Suppressor macrophage (primary cell): ENCODE data around the gene TBC1D1.

ENCODE experiments used
- DNase-seq, 4 experiments: peaks; one replicate each; pipeline ENCODE4 v3.0.0-alpha.2; 2020 to 2022

TBC1D1 gene

DNA sequence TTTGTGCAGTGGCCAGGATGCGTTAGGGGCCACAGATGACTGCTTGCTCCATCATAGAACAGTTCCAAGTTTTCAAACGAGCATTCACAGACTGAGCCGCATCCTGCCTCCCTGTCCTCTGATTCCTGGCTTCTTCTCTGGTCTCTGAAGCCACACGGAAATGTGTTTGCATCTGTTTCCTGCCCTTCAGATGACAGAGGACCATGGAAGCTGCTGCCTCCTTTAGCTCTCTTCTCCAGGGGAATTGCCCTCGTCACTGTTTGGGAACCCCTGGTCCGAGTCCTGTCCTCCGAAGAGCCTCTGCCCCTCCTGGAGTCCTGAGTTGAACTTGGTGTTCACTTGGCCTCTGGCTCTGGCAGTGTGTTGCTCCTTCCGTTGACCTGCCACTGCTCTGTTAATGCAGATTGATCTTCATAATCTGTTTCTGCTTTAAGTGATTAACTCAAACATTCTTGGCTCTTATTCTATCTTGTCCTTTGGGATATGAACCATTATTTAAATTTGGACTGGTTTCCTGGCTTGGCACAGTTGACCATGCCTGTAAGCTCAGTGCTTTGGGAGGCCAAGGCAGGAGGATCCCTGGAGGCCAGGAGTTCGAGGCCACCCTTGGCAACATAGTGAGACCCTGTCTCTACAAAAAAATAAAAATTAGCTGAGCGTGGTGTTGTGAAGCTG, 165.3 kb downstream of the TBC1D1 start:
- no peak for DNase-seq

DNA sequence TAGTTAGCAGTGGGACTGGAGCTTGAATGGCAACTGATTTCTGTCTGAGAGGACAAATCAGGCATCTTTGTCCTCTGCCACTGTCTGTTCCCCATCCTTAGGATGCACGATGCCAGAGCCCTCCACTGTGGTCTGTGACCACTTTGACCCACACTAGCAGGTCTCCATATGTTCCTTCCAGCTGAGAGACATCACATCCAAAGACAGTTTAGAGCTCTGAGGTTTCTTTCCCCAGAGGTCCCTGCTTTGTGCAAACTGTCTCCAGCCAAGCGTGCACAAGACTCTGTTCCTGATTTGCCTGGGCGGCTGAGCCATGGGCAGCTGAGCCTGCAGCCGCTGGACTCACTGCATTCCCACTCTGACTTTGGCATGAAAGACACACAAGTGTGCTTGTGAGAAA, 167.3 kb downstream of the TBC1D1 start:
- DNase-seq = no peak

DNA sequence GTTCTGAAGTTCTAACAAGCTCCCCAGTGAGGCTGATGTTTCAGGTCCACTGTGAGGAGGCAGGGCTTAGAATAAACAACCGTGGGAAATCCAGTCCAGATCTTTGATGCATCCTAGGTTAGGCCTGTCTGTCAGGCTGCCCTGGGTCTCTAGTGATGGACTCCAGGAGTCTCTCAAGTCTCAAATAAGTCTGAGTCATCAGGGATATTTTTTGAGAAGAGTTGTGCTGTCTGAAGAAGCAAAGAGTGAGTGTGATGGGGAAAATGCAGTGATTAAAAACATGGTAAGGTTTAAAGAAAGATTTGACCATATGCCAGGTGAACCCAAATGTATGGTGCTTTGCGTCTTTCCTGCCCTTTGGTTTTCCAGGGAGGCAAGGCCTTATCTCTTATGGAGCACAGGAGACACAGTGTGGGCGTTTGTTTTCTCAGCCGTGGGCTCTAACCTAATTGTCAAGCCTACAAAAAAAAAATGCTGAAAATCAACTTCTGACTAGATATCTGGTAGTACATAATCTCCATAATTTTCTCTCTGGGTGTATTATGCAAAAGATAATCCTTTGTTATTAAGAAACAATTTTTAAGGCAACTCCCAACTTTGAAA, 170.0 kb downstream of the TBC1D1 start:
- DNase-seq = no peak

DNA sequence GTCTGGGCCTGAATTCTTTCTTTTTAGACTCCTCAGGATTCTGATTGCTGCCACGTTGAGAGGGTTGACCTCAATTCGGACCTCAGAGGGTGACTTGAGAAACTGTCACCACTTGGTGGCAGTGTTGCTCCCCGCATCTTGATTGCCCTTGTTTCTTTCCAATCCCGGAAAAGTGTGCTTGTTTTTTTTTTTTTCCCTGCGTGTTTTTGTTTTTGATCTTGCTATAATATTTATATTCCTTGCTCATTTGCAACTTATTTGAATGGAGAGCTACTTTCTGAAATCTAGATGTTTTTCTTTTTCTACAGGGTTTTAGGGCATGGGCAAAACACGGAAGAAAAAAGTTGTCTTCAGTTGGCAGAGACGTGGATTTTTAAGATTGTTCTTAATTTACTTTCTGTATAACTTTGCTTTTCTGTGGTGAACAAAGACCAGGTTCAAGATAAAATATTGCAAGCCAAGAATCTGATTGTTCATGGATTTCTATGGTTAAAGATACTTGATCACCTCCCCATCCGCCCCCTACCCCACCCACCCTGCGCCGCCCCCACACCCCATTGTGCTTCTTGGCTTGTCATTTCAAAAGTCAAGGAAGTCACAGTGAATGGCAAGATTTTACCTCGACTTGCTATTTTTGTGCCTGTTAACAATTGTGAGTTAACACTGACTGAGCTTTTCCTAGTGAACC, 171.3 kb downstream of the TBC1D1 start:
- peak; percentile 83 to 92 (median 88) for DNase-seq

DNA sequence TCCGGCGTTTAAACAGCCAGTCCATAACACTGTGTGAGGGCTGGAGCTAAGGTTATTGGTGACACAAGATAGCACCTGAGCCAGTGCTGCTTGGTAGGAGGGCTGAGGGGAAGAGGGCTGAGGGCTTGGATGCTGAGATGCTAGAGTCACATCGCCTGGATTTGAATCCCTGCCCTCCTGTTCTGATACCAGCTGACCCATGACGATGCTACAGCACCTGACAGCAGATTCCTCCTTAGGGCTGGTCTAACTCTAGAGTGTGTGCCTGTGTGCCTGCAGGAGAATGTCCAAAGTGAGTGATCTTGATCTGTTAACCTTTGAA, 171.9 kb downstream of the TBC1D1 start:
- DNase-seq = no peak

DNA sequence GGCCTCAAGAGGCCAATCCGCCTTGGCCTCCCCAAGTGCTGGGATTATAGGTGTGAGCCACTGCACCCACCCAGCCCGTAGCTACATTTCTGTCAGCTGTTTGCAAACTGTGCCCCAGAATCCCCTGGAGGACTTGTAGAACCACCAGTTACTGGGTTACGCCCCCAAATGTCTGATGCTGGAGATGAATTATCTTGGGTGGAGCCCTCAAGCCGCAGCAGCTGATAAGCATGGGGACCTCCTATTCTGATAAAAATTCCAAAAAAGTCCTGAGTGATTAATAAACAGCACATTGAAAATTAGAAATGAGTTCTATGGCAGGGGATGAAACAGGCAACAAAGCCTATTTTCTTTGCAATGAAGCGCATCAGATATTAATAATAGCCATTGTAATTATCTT, 174.3 kb downstream of the TBC1D1 start:
- DNase-seq = no peak

DNA sequence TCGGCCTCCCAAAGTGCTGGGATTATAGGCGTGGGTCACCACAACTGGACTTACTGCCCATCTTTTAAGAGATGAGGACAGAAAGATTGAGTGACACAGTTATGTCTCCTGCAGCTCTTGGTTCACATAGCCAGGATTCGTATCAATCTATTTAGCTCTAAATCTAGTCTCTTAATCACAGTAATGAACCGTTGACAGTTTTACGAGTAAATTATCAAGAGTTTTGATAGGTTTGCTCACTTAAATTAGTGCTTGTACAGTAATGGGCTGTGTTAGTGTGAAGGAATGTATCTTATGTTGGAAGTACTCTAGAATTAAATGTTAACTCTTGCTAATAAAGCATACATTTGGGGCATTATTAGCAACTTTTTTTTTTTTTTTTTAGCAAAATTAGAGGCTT, 175.0 kb downstream of the TBC1D1 start:
- DNase-seq = no peak

DNA sequence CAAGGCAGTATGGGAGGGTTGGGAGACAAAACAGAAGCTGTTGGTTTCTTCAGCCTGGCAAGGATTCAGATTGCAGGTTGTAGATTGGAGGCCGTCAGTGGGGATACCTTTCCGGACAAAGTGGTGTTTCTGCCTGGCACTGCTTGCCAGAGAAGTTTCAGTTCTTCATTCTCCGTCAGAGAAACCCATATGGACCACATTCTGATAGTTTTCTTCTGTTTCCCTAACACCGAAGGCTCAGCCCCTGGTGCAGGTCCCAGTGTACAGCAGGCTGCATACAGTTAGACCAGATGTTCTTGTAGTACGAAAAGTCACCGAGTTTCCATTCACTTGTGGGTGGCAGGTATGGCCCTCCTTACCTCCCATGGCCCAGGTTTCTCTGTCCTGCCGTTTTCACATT, 176.6 kb downstream of the TBC1D1 start:
- DNase-seq = peak in 2 of 4 experiments; percentile 18 to 28

DNA sequence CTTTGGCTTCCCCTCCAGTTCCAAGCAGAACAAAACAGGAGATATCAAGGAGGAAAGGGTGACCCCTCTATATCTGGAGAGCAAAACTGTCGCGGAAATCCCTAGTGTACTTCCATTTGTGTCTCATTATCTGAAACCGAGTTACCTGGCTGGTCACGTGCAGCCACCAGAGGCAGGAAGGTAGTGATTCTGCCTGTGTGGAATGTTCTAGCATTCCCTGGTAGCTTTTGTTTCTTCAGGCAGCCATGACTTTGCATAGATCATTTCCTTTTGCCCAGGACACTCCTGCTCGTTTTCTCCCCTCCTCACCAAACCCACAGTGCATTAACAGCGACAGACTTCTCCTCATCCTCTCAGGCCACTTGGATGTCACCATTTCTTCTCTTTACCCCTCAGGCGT, 177.2 kb downstream of the TBC1D1 start:
- DNase-seq = no peak

DNA sequence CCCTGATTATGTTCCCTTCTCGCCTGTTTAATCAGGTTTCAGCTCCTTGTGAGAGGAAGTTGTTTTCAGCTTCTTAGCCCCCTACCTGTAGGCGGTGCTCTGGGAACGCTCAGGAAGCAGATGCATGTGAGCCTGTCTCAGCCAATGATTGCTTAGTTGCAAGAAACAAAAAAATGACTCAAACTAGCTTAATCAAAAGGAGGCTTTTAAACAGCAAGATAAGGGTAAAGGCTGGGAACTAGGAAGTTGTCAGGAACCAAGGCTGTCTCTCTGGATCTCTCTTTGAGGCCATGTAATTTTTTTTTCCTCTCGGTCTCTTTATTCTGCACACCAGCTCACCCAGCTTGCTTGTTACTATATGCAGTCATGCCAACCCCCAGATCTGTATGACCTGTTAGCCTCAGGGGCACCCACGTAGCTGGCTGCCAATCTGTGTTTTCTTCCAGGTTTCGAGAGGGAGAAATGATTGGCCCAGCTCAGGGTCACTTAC, 178.4 kb downstream of the TBC1D1 start:
- DNase-seq = peak; percentile 59 to 83 (median 79)

DNA sequence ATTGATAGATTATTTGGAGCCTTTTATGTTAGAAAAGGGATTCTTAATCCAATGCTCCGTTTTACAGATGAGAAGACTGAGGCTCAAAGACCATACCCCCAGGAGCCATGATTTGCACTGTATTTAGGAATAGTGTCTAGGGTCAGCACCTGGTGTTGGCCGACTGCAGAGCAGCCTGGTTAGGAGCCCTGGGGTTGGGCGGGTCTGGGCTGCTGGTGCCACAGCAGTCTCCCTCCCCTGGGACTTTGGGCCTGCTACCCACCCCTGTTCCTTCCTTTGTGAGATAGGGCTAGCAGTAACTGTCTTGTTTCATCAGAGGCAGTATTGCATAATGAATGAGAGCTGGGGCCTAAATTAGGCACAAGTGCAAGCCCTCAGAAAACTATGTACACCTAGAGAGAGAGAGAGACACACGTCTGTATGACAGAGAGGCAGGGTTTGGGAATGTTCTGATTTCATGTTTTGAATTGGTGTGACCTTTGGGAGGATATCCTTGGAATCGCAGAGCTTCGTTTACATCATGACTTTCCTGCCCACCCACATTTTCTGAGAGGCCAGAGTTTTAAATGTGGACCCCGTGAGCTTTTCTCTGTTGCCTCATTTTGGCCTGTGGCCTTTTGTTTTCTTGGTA, 181.0 kb downstream of the TBC1D1 start:
- peak; percentile 57 to 84 (median 76) for DNase-seq

DNA sequence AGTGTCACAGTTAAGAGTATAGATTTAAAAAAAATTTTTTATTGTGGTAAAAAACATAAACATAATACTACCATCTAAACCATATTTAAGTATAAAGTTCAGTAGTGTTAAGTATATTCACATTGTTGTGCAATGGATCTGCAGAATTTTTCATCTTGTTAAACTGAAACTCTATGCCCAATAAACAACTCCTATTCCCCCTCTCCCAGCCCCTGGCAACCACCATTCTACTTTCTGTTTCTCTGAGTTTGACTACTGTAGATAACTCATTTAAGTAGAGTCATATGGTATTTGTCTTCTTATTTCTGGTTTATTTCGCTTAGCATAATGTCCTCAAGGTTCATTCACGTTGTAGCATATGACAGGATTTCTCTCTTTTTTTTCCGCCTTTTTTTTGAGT, 181.7 kb downstream of the TBC1D1 start:
- no peak for DNase-seq

DNA sequence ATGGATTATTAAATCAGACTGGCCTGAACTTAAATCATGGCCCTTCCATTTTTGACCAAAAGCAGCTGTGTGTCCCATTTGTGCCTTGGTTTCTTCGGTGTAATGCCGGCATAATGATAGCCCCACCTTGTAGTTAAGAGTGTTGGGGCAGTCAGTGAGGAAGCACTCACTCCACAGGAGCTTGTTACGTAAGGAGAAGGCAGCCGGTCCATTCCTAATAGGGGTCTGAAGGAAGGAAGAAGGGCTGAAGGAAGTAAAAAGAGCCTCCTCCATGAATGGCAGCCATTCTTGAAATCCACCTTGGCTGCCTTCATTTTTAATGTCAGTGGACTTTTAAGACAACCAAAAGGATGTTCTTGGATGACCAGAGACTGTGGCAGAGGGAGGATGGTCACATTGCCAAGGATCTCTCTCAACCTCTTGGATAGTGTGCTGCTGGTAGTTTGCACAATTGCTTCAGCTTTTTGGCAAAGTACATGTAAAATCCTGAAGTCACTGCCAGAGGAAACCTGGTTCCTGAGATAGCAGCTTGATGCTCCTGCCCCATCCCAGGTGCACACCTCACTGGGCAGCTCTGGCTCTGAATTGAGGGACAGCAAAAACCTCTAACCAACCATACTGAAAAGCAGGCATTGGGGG, 182.8 kb downstream of the TBC1D1 start:
- DNase-seq = no peak

DNA sequence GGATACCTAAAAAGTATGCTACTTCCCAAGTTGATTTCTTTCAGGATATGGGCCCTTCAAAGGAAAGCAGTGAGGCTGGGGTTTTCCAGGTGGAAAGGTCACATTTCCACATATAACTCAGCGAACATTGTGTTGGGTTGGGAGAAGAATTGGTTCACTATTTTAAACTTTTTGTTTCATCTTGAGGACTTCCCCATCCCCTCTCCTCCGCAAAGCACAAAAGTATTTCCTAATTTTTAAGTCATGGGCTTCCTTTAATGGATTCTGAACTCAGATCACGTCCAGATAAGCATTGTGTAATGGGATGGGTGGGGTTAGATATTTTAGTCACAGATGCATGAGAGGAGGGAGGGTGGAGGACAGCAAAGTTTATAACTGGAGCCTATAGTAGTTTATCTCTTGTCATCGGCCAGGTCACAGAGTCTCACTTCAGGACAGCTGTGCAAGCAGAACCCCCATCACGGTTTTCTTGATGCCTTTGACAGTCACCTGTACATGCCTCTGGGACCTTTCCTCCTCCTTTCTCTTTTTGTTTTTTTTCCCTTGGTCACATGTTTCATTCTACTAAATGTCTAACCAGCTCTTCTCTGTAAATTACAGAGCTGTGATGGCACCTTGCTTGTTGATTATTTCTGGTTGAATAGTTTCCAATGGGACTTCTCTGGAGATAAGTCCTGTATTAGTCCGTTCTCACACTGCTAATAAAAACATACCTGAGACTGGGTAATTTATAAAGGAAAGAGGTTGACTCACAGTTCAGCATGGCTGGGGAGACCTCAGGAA, 184.7 kb downstream of the TBC1D1 start:
- DNase-seq = peak; percentile 76 to 96 (median 88)

DNA sequence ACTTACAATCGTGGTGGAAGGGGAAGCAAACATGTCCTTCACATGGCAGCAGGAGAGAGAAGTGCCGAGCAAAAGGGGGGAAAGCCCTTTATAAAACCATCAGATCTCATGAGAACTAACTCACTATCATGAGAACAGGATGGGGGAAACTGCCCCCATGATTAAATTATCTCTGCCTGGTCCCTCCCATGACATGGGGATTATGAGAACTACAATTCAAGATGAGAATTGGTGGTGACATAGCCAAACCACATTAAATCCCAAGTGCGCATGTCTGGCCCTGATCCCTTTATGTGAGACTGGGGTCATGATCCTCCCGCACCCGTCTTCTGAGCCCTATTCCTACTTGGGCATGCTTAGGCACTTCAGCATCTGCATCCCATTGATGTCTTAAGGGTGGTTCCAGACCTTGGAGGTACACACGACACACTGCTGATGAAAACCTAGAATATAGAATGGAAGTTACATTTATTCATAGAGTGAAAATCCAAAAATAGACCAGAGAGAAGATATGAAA, 185.3 kb downstream of the TBC1D1 start:
- peak in 3 of 4 experiments; percentile 39 to 60 (median 43) for DNase-seq

DNA sequence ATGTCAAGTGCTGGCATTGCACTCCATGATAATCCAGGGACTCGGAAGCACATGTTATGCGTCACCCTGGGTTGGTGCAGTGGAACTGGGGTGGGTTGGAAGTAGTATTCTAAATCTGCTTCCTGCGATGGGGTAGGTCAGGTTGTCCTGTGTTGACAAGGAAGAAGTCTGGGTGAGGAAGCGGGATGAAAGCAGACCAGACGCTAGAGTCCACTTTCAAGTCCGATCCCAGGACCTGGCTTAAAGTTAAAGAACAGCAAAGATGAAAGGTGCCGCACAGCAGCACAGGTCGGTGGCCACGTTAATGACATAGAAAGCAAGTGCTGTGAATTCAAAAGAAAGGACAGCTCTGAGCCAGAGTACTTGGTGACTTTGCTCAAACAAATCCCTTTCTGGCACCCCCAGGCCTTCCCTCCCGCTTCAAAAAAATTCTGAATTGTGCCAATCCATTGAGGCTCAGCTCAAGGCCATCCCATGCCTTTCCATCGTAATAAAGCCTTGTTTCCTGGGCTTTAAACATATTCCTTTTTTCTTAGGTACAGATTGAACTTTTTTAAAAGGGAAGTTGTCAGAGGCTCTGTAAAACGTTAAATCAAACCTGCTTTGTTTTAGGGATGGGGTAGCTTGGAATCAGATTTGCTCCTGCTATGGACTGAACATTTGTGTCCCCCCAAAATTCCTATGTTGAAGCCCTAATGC, 187.1 kb downstream of the TBC1D1 start:
- DNase-seq = no peak

DNA sequence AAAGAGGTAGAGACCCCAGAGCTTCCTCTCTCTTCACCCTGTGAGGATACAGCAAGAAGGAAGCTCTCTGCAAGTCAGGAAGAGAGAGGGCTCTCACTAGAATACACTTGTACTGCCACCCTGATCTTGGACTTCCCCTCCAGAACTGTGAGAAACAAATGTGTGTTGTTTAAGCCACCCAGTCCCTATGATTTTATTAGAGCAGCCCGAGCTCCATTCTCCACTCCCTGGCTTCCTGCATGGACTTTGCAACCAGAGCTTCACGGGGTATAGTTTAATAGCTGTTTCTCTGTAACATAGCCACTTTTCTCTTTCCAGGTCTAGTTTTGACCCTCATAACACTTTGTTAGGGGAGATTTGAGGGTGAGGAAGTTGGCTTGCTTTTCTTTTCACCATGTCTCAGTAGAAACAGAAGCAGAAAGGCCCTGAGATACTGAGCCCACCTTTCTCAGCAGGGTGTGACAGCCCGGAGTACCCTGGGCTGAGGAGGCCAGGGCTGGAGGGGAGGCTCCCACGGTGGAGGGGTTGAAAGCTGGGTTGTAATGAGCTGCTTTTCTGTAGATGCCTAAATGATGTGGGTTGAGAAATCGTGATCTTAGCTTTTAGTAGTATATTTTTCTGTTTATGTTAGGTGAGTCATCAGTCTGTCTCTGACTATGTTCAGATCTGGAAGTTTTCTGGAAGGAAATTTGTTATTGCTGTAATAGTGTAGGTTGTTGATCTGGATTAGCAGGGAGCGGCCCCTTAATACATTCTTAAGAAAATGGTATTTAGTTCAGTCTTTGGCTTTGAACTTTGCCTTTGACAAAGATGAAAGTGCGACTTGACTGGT, 187.9 kb downstream of the TBC1D1 start:
- DNase-seq = peak; percentile 60 to 79 (median 70)

DNA sequence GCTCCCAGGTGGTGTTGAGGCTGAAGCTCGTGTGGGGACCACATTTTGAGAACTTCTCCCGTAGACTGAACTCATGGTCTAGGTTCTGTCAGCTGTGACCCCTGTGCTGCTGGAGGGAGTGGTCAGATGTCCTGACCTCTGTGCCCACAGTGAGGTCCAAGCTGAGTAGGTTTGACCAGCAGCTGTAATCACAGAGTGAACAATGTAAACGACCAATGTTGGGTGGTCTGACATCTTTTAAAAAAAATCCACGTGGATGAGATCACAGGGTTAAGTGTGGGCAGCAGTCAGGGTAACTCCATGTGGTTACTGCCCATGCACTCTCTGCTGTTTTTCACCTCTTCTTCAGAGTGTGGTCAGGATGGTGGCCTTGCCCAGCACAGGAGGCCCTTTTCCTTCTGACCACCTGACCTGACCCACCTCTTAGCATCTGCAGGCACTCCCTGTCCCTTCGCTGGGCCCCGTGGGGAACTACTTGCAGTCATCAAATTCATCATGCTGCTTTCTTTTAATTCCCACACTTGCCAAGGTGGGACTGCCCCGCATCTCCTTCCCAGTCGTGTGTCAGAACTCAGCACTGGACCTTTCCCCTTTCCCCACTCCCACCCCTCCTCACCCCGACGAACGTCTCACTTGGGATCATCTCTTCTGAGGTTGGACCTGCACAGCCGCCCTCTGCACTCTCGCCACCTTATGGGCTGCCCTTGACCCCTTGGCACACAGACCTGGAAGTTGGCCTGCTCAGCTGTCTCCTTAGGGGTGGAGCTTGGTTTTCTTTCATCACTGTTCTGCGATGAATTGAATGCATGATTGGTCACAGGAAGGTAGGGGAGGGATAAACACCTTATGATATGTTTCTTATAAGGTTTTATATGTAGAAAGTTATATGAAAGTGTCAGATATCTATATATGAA, 189.4 kb downstream of the TBC1D1 start:
- no peak for DNase-seq

DNA sequence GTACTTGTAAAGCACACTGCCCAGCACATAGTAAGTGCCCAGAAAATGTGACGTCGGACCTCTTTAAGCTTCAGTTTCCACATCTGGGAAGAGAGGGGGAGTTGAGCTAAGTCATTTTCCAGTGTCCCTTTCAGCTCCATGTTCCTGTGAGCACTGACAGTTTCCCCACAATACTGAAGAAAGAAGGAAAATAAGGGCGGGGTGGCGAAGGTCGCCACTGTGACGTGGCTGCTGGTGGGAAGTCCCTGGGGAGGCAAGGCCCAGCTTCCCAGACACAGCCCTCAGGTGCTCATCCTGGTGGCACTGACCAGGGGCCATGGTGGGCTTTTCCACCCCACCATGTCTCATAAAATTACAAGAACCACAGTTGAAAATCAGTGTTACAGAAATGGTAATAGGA, 191.1 kb downstream of the TBC1D1 start:
- peak in 2 of 4 experiments; percentile 26 to 48 for DNase-seq
